CD4-positive, alpha-beta T cell treated with Interleukin-10 for 1 hour (primary cell): ENCODE results near the gene SLC22A4.

Source experiments
- DNase-seq: peaks from one replicate; pipeline ENCODE4 v3.0.0-alpha.2; 2020

The SLC22A4 gene

DNA sequence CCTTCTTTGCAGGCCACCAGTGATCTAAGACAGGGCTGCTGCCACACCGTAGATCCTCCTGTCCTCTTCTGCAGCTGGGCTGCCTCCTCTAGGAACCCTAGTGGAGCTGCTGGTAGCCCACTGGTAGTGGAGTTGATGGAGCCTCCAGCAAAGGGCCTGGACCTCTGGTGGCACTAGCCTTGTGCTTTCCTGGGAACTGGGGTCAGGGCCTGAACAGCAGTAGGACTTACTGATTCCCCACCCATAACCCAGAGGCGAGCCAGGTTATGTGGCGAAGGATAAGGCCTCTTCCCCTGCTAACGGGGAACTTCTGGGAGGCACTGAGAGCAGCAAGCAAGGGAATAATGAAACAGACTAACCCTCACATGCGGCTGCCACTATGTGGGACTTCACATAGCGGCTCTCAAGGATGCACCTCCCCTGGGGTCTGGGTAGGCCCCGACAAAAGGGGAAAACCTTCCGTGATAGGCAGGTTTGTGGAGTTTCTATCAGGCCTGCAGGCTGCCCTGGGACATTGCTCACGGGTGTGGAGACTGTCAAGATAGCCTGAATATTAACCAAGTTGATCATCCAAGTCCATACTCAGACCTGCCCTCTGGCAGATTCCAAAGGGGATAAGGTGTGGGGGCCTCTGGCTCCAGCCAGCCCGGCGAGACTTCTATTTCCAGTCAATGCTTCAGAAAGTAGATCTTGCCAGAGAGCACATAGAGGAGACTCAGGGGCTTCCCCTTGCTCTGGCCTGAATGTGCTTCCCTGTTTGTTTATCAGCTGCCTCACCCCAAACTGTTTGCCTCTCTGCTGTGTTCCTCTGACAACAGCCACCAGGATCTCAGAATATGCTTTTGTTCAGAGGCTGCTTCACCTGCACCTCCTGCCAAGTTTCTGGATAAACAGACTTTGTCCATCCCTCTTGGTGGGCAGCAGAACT lies 7.4 kb downstream of the SLC22A4 start:
- DNase-seq: no peak

DNA sequence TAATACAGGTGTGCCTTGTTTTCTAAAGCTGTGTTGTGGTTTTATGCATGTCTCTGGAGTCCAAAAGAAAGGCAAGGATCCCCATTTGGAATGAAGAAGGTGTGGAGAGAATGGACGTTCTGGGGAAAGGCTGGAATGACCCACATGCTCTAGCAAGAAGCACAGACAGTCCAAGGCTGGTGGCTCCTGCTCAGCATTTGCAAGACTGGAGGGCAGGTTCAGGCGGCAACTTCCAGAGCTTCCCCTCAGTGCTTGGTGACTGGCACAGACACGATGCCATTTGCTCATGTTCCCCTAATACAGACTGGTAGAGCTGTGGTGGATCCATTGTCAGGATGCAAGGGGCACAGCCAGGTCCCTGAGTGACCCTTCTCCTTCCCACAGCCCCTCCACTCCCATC lies 8.2 kb downstream of the SLC22A4 start:
- DNase-seq: no peak

DNA sequence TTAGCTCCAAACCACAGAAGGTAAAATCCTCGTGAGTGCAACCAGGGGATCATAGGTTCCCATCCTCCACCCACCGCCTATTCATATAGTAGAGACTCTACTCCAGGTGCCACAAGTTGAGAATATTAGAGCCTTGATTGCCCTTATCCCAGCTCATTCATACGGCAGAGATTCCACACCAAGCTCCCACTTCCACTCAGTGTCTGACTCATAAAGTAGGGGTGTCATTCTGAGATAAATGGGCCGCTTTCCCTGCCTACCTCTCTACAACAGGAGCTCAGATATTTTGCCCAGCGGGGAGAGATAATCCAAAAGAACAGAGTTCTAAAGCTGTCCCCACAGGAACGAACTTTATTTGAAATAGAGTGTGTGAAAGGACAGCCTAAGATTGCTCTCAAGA lies 9.4 kb downstream of the SLC22A4 start:
- DNase-seq: no peak

DNA sequence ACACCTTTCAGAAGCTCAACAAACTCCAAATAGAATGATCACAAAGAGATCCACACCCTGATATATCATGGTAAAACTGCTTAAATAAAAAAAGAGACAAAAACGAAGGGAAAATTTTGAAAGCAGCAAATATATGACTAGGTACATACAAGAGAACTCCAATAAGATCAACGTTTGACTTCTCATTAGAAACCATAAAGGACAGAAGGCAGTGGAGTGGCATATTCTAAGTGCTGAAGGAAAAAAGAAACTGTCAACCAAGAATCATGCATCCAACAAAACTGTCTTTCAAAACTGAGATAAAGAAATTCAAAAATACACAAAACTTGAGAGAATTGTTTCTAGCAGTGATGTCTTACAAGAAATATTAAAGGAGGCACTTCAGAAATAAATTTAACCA lies 11.2 kb downstream of the SLC22A4 start:
- no peak for DNase-seq

DNA sequence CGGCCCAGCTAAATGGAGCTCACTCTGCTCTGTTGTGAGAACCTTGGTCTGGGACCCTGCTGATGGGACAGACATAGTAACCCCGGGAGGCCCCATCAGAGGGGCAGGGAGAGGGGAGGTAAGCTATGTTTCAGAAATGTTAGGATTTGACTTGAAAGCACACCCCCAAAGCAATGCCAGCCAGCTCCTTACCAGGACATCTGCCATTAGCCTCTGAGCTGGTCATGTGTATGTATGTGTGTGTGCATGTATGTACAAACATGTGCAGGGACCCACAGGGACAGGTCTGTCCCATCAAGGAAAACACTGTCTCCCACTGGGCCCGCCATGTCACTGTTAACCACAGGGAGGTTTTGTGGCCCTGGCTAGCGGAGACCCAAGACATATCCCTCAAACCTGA lies 14.5 kb downstream of the SLC22A4 start:
- DNase-seq: no peak

DNA sequence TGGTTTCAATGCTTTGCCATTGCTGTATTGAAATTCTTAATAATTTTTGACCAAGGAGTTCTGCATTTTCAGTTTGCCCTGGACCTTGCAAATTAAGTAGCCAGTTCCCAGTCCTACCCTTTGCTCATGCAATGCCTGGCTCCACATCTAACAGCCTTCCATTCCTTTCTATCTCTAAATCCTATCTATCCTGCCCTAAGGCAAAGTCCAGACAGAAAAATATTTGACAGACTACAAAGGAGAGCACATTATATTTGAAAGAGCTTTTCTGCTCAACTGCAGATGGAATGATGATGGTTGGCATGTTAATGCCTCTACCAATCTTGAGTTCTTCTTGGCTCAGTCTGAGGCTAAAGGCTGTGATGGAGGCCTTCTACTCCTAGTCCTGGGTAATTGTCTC lies 15.5 kb downstream of the SLC22A4 start:
- no peak for DNase-seq

DNA sequence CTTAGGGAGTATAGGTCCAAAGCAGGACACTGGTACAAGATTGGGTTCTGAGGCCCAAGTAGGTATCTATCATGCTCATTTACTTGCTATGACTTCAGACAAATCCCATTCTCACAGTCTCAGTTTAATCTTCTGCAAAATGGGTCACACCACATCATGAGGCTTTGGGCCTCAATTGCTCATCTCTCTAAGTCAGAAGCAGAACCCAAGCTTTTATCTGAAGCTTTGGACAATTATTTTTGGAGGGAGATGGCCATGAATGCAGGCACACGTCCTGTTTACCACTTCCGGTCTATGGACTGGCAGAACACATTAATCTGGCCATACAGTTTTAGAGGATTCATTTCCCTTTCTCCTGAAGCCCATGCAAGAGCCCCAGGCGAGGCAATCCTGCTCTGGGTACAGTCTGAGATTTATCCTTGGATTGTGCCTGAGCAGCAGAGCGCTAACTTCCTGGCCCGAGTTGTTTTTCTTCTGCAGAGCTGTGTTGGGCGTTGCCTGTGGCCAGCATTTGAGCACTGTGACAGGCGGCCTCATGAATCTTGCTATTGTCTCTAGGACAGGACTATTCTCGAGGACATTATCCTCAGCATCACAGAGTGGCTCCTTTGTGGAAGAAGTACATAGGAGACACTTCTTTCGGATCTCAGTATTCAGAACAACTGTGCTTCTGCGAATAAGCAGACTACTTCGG lies 16.1 kb downstream of the SLC22A4 start:
- DNase-seq: no peak

DNA sequence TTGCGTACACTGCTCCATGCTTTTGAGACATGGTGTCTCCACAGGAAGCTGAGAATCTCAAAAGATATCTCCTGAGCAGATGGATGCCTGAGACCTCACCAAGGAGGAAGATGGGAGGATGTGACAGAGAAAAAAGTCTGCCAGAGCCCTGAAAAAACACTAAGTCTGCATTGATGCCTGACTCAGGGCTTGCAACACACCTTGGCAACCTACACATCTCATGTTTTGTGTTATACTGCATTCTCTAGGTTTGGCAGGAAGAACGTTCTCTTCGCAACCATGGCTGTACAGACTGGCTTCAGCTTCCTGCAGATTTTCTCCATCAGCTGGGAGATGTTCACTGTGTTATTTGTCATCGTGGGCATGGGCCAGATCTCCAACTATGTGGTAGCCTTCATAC lies 19.2 kb downstream of the SLC22A4 start:
- no peak for DNase-seq

DNA sequence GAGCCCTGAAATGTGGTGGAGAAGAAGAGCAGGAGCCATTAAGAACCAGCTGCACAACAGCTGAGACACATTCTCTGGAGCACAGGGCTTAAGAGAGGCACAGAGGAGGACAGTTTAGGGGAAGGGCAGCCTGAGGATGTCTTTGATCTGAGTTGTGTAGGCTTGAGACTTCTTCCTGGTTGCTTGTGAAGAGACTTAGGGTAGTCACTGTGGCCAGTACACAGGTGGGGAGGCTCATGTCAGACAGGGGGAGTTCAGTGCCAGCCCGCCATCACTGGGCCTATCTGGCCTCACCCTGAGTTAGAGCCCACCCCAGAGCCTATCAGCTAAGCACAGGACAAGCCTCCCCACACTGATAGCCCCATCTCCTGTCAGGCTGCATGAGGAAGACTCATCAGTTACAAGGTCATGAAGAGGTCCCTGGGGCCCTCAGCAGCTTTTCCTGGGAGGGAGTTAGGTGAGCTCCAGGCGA lies 19.8 kb downstream of the SLC22A4 start:
- no peak for DNase-seq

DNA sequence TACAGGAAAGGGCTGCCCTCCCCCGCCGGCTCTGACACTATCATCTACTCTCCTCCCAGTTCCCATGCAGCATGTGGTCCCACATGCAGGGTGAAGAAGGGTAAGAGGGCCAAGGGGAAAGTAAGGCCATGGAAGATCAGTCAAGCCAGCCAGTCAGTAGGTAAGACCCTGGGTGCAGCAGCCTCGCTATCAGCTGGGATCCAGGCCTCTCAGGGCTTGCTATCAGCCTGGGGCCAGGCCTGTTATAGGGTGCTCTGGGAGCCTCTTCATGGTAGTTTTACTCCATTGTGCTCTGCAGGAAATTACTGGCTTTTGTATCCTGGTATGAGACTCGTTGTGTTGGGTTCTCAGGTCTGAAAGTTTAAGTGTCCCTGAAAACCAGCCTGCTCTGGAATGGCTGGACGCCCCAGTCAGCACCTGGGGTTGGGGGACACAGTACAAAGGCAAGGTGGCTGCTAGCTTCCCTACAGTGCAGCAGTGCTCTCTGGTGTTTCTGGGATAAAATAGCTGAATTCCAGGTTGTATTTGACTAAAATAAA lies 21.4 kb downstream of the SLC22A4 start:
- no peak for DNase-seq

DNA sequence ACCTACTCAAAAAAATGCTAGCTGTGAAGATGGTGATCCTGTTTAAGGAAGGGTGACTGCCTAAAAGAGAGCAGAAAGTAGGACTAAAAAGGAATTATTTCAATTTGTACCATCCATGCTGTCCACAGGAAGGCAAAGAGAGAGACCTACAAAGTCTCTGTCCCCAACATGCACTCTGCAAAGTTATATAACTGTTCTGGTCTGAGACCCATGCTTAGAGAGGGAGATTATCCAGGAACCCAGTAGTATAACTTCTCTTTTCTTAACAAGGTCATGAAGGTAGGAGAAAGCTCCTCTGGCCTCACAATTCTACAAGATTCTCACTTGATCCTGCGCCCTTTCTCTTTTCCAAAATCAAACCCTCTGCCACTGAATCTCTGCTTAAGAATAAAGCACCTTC lies 25.8 kb downstream of the SLC22A4 start:
- no peak for DNase-seq

DNA sequence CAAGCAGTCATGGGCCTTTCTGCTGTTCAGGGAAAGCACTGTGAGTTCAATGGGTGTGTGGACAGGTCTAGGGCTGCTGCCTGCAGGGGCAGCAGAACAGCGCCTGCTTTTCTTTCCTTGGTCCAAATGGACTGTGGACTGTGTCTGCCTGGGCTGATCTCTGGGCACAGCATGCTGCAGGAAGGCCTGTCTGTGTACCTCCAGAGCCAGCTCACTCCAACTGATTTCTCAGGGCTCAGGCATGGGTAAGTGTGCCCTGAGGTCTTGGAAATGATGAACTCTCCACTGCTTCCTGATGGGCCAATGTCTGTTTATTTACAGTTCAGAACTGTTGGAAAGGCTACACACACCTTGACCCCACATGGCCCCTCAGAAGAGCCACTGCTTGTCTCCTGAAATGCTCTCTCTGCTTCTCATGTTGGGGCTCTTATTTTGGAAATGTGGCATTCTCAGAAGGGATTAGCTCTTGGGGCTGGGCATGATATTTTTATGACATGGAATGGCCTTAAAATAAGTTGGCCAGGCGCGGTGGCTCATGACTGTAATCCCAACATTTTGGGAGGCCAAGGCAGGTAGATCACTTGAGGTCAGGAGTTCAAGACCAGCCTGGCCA lies 27.0 kb downstream of the SLC22A4 start:
- no peak for DNase-seq

DNA sequence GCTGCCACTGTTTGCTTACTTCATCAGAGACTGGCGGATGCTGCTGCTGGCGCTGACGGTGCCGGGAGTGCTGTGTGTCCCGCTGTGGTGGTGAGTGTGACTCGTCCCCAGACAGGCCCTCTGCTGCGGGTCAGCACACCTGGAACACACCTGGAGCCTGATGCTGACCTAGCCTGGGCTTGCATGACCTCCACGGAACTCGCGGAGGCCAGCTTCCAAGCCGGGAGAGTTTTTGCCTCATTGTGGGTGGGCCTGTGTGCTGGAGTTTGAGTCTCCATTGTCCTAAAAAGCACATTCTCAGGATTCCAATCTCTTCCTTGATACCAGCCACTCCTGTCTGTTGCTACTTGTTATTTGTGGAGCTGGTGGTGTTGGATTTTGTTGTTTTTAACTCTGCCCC lies 28.1 kb downstream of the SLC22A4 start:
- no peak for DNase-seq

DNA sequence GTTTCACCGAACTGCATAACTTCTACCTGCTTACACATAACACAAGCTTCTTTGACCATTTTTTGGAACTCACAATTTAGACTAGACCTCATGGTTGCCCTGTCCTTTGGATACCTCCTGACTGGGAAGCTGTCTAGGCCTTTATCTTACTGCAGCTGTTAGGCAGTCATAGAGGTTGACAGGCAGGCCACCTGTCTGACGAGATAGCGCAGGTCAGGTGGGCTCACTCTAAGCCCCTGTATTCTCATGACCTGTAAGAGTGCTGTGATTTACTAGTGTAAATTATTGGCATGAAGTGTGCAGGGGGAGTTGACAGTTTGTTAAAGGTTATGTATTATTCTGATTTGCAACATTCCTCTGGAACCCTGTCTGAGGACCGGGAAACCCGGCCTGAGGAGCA lies 29.0 kb downstream of the SLC22A4 start:
- no peak for DNase-seq

DNA sequence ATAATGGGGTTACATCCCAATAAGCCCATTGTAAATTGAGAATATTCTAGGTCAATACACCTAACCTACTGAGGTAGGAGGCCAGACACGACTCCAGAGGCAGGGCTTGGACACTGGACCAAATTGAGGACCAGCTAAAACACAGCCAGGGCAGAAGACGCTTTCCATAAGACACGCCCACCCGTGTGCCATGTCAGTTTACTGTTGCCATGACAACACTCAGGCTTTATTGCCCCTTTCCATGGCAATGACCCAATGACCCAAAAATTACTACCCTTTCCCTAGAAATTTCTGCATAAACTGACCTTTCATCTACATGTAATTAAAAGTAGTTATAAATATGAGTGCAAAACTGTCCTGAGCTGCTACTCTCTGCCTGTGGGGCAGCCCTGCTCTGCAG lies 31.5 kb downstream of the SLC22A4 start:
- no peak for DNase-seq

DNA sequence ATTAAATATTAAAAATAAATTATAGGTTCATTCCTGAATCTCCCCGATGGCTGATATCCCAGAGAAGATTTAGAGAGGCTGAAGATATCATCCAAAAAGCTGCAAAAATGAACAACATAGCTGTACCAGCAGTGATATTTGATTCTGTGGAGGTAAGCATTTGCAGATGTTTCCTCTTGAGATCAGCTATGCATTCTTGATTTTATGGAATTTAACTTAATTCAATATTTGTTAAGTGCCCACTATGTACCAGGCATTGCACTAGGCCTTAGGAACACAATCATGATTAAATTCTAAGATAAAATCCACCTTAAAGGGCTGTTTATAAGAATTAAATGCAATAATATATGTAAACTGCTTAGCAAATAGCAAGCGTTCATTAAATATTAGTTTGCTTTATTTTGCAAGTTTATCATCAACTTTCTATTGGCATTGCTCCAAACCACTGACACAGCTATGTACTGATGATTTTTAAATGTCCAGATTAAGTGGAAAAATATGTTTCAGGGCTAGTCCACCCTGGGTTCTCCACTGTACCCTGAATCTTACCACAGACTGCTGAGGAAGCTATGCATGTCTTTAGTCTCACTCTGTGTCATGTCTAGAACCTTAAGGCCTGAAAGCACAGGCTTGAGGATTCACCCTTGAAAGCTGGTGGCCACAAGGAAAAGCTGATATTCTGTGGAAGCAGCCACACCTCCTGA lies 33.2 kb downstream of the SLC22A4 start:
- DNase-seq: no peak

DNA sequence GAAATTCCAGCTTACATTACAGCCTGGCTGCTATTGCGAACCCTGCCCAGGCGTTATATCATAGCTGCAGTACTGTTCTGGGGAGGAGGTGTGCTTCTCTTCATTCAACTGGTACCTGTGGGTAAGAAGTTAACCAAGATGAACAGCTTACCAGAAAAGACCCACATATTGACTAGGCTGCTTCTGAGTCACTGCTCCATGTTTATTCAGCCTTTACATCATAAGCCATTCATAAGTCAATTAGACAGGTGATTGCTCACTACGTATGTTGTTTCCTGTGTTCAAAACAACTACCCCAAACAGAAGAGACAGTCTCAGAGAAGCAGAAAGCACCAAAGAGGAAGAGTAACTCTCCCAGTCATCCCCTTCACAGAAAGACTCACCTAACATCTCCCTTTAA lies 40.6 kb downstream of the SLC22A4 start:
- no peak for DNase-seq

DNA sequence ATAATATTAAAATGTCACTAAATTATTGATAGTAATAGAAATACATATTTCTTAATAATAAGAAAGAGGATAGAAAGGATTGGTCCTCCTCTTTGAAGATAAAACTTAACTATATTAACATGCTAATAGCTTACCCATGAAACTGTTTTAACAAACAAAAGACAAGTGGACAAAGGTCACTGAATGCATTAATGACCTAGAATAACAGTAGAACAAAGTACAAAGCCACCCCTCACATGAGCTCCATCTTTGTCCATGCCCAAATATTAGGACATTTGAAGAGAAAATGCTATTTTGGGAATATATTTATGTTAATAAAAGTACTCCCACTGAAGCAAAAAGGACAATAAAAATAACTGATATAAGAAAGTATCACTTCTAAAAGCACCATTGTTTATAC lies 41.2 kb downstream of the SLC22A4 start:
- no peak for DNase-seq

DNA sequence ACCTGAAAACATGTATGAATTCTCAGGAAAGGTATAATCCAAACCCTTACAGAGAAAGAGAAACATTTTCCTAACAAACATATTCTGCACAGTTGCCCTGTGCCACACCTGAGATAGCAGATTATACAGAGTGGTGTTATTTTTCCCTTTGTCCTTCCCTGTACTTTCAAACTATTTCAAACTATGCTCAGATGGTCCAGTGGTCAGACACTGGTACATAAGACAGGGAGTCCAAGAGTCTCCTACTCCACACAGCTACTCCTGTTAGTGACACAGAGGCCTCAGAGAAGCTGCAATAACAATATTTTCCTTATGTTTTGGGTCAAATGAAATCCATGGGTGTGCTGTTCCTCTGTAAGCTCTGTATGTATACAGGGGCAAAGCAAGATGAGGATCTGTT lies 45.3 kb downstream of the SLC22A4 start:
- DNase-seq: no peak

DNA sequence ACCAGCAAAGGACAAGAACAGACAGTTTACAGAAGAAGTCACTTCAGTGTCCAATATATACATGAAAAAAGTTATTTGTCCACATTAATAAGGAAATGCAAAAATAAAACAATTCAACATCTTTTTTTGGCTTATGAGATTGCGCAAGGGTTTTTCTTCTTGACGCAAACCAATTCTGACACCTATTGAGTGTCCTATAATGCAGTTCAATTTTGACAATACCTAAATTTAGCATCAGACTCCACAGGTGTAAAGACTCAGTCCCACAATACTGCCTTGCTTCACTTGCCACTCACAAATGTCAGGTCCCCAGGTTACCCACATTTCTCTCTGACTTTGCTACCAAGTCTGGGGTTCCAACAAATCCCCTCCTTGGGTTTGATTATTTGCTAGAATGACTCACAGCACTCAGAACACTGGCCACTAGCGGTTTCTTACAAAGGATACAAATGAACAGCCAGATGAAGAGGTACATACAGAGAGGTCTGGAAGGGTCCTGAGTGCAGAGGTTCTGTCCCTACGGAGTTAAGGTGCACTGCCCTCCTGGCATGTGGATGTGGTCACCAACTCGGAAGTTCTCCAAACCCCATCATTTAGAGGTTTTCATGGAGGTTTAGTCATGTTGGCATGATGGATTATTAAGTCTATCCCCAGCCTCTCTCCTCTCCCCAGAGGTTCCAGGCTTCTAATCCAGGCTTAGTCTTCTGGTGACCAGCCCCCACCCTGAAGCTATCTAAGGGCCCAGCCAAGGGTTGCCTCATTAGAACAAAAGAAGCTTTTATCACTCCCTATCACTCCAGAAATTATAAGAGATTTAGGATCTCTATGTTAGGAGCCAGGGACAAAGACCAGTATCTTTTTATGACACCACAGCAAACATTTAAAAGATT lies 48.3 kb downstream of the SLC22A4 start:
- no peak for DNase-seq

DNA sequence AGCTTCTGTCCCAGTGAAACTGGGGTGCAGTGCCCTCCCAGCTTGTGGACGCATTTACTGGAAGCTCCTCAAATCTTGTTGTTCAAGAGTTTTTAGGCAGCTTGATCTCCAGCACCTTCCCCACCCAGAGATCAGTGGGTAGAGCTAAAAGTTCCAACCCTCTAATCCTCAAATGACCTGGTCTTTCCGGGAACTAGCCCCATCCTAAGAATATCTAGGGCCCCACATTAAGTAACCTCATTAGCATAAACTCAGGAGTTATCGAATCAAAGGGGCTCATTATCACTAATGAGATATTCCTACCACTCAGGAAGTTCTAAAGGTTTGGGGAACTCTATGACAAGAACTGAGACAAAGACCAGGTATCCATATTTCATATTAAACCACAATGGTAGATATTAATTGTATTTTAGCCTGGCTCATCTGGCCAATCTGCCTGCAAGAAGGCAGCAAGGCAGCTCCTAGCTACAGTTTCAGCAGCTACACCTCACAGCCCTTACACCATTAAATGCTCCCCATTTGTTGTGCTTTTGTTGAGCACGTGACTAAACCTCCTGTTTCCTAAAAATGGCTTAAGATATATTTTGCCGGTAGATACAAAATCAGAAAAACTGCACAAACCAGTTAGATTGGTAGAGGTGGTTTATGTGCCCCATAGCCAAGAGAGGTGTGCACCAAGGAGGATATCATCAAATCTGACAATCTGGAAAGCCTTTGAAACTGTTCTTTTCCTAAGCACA lies 50.8 kb downstream of the SLC22A4 start:
- DNase-seq: no peak
